GM19395 (cell line): ENCODE results near the gene QPCTL.

Experiments
- ATAC-seq: cut with Tn5 transposase; IDR thresholded peaks from one replicate; pipeline ENCODE4 v1.9.1; 2021; ENCODE audit warnings: mild to moderate bottlenecking, moderate library complexity; ENCODE audit not compliant: unreplicated experiment

QPCTL gene

GRCh38 chr19:45692187-45693105 is at the start of gene QPCTL:
TSS of gene QPCTL (plus strand) at chr19:45692666. CDS start at chr19:45692704, 38 bp downstream.
- peak; percentile 86 for ATAC-seq

GRCh38 chr19:45643024-45643926 is 49.2 kb upstream of the QPCTL start:
- ATAC-seq, result peak; percentile 29

- ATAC-seq, result no peak
Observed at GRCh38 chr19:45643927-45644771, 48.3 kb upstream of the QPCTL start.

GRCh38 chr19:45645068-45645630 is 47.3 kb upstream of the QPCTL start:
- ATAC-seq, result no peak

GRCh38 chr19:45645631-45646344 is 46.7 kb upstream of the QPCTL start:
- ATAC-seq, result peak; percentile 33

- no peak for ATAC-seq
Observed at GRCh38 chr19:45646345-45646698, 46.1 kb upstream of the QPCTL start.

- no peak for ATAC-seq
Observed at GRCh38 chr19:45650722-45651121, 41.7 kb upstream of the QPCTL start.

- no peak for ATAC-seq
Observed at GRCh38 chr19:45653634-45654033, 38.8 kb upstream of the QPCTL start.

GRCh38 chr19:45655073-45655472 is 37.4 kb upstream of the QPCTL start:
- no peak for ATAC-seq

GRCh38 chr19:45657520-45658167 is 34.8 kb upstream of the QPCTL start:
- no peak for ATAC-seq

GRCh38 chr19:45659096-45659729 is 33.3 kb upstream of the QPCTL start:
- ATAC-seq, result no peak

GRCh38 chr19:45660636-45661035 is 31.8 kb upstream of the QPCTL start:
- ATAC-seq, result no peak

- no peak for ATAC-seq
Observed at GRCh38 chr19:45663800-45664199, 28.7 kb upstream of the QPCTL start.

GRCh38 chr19:45664575-45664974 is 27.9 kb upstream of the QPCTL start:
- no peak for ATAC-seq

- ATAC-seq, result no peak
Observed at GRCh38 chr19:45667620-45668341, 24.7 kb upstream of the QPCTL start, which contains the start of gene GIPR. TSS of gene GIPR (plus strand) at chr19:45668221. CDS start at chr19:45669521, 1,300 bp downstream.

- peak; percentile 9 for ATAC-seq
Observed at GRCh38 chr19:45668342-45668871, 24.1 kb upstream of the QPCTL start.

GRCh38 chr19:45670670-45671453 is 21.6 kb upstream of the QPCTL start:
- no peak for ATAC-seq
